HG02884 (cell line): ENCODE results near the gene TFDP2.
"Not testable (repeated sequence)": the region's sequence is repeated elsewhere in the genome, so short reads cannot be mapped to it uniquely, and the experiment has no call there.

Experiments used
- ATAC-seq: cut with Tn5 transposase; IDR thresholded peaks from one replicate; pipeline ENCODE4 v1.9.1; 2021; ENCODE audit warnings: mild to moderate bottlenecking, moderate library complexity; ENCODE audit not compliant: unreplicated experiment

The TFDP2 gene

GRCh38 chr3:142077859-142078500 is 71.4 kb downstream of the TFDP2 start:
- no peak for ATAC-seq

GRCh38 chr3:142077155-142077858 is 72.0 kb downstream of the TFDP2 start:
- ATAC-seq = no peak

GRCh38 chr3:142075656-142076055 is 73.7 kb downstream of the TFDP2 start:
- ATAC-seq = not testable (repeated sequence)

- ATAC-seq = no peak
Measured at GRCh38 chr3:142072816-142073215, 76.5 kb downstream of the TFDP2 start.

- no peak for ATAC-seq
Measured at GRCh38 chr3:142065932-142066331, 83.4 kb downstream of the TFDP2 start.

- no peak for ATAC-seq
Measured at GRCh38 chr3:142065344-142065743, 84.0 kb downstream of the TFDP2 start.

GRCh38 chr3:142064454-142064853 is 84.9 kb downstream of the TFDP2 start:
- ATAC-seq = no peak

GRCh38 chr3:142057331-142057725 is 92.0 kb downstream of the TFDP2 start:
- no peak for ATAC-seq

GRCh38 chr3:142056656-142057330 is 92.6 kb downstream of the TFDP2 start:
- ATAC-seq = no peak

- ATAC-seq = no peak
Measured at GRCh38 chr3:142053835-142054234, 95.5 kb downstream of the TFDP2 start.

GRCh38 chr3:142053244-142053643 is 96.1 kb downstream of the TFDP2 start:
- no peak for ATAC-seq

- ATAC-seq = no peak
Measured at GRCh38 chr3:142051351-142051750, 98.0 kb downstream of the TFDP2 start.

GRCh38 chr3:142047021-142047369 is 102.3 kb downstream of the TFDP2 start:
- no peak for ATAC-seq

GRCh38 chr3:142046320-142047020 is 102.9 kb downstream of the TFDP2 start:
- ATAC-seq = no peak

GRCh38 chr3:142040941-142041491 is 108.3 kb downstream of the TFDP2 start:
- no peak for ATAC-seq

- no peak for ATAC-seq
Measured at GRCh38 chr3:142035308-142035922, 113.9 kb downstream of the TFDP2 start.

- ATAC-seq = no peak
Measured at GRCh38 chr3:142033292-142033691, 116.1 kb downstream of the TFDP2 start.

GRCh38 chr3:142031575-142031974 is 117.8 kb downstream of the TFDP2 start:
- ATAC-seq = no peak

GRCh38 chr3:142029791-142030190 is 119.6 kb downstream of the TFDP2 start:
- ATAC-seq = no peak

GRCh38 chr3:142029052-142029642 is 120.2 kb downstream of the TFDP2 start:
- ATAC-seq = no peak
